ENCODE measurements around the gene RFX7.

DNA sequence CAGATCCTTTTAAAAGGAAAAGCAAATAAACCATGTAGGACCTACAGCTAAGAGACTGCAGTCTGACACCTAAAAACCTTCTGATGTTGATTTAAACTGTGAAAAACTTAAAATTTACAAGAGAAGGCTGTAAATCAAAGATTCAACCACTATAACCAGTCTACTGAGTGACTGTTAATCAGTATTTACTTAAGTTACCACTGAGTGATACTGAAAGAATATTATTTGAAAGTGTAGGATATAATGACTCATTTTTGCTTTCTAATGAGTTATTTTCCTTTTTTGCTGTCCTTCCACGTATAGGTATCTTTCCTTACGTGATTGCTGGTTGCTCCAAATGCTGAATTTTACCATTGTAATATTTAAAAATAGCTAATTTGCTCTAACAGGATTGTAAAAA lies 44.6 kb downstream of the RFX7 start:
- TF ChIP-seq CTCF (conservative IDR thresholded peaks at IDR 0.05; ENCODE audit: low read depth, low read length) (no peak), MAFK (IDR thresholded peaks at IDR 0.05; ENCODE audit: low read depth, low read length) (no peak), ELK1 (IDR thresholded peaks at IDR 0.05; ENCODE audit: borderline replicate concordance, low read depth, low read length) (no peak), MXI1 (IDR thresholded peaks at IDR 0.05; ENCODE audit: borderline replicate concordance, low read depth, low read length) (no peak), RFX5 (IDR thresholded peaks at IDR 0.05; ENCODE audit: low read depth, low read length) (no peak), POLR2A (IDR thresholded peaks at IDR 0.05; ENCODE audit: low read depth, low read length) (no peak), RAD21 (IDR thresholded peaks at IDR 0.05; ENCODE audit: low read length) (no peak), USF2 (IDR thresholded peaks at IDR 0.05; ENCODE audit: low read depth, low read length) (no peak), SMC3 (IDR thresholded peaks at IDR 0.05; ENCODE audit: low read depth, low read length) (no peak)
